Bone marrow (tissue), 2 donors: Measurements from ENCODE around the gene FMN1.

Source experiments
- DNase-seq, 2 donors: peaks; one replicate each; lab custom pipeline; 2025; lab: John Stamatoyannopoulos, UW

FMN1 gene

GRCh38 chr15:32765236-32765635, 429.3 kb downstream of the FMN1 start:
- no peak for DNase-seq

GRCh38 chr15:32763295-32763694, 431.2 kb downstream of the FMN1 start:
- no peak for DNase-seq

GRCh38 chr15:32757426-32757825, 437.1 kb downstream of the FMN1 start:
- DNase-seq: no peak

- no peak for DNase-seq
Measured at GRCh38 chr15:32750979-32751378, 443.5 kb downstream of the FMN1 start.

- DNase-seq: no peak
Measured at GRCh38 chr15:32747921-32748342, 446.6 kb downstream of the FMN1 start.

- DNase-seq: no peak
Measured at GRCh38 chr15:32746116-32746857, 448.2 kb downstream of the FMN1 start.

DNA sequence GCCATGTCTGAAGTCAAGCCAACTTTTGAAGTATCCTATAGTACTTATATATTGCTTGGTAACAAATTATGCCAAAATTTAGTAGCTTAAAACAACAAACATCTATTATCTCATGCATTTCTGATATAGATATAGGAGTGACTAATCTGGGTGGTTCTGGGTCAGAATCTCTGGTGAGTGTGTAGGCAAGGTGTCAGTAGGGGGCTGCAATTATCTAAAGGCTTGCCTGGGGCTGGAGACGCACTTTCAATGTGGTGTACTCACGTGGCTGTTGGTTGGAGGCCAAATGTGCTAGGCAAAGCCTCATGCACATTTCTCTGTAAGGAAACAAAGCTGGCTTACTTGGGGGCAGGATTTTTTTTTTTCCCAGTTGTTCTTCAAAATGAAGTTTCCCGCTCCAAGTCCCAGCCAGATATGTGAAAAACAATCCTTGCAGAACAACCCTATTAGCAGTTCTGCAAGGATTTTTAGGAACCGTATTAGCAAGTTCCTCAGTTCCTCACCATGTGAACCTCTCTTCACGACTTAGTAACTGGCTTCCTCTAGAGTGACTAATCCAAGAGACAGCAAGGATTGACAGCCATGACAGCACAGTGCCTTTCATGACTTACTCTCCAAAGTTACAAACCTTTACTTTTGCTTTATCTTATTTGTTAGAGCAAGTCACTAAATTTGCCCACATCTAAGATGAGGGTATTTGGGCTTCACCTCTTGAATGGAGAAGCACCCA, 450.9 kb downstream of the FMN1 start:
- no peak for DNase-seq

GRCh38 chr15:32739522-32740063, 454.9 kb downstream of the FMN1 start:
- DNase-seq: no peak

DNA sequence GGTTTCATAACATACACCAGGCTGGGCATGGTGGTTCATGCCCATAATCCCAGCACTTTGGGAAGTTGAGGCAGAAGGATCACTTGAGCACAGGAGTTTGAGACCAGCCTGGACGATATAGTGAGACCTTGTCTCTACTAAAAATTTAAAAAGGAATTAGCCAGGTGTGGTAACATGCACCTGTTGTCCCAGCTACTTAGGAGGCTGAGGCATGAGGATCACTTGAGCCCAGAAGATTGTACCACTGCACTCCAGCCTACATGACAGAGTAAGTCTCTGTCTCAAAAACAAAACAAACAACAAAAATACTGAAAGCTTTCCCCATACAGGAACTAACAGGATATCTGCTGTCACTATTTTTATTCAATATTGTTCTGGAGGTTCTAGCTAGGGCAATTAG, 455.8 kb downstream of the FMN1 start:
- DNase-seq: no peak

DNA sequence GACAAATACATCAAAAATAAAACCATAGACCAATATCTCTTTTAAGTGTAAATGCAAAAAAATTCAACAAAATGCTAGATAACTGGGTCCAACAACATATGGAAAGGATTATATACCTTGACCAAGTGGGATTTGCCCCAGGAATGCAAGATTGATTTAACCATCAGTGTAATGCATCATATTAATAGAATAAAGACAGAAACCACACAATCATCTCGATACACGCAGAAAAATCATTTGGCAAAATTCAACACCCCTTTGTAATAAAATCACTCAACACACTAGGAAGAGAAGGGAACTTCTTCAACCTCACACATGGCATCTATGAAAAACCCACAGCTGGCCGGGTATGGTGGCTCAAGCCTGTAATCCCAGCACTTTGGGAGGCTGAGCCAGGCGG, 457.2 kb downstream of the FMN1 start:
- no peak for DNase-seq

- DNase-seq: no peak
Measured at GRCh38 chr15:32736701-32737061, 457.8 kb downstream of the FMN1 start.

DNA sequence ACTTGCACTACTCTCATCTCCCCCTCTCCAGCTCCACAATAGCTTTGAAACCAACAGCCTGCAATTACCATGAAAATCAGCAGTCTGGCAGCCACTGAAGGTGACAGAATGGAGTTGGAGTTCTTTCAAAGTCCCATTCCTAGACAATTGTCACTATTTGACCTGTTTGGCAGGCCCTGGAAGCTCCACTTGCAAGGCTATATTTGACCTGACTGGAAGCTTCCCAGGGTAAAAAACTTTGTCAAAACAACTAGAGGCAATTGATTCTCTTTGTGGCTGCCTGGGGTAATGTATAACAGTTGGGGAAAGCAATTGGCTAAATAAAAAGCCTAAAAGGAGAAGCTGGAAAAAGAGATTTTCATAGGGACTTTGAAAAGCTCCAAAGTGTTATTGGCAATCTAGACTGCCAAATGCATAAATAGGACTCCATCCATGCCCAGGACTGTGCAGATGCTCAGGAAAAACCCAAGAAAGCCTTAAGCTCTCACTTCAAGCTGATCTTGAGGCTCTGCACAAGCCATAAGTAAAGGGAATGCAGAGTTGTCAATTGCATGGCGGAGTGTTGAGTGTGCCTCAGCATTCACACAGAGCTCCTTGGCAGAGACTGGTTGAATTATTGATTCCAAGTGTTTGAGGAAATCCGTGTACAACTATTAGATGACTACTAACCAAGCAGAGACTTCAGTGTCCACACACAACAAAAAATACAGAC, 458.4 kb downstream of the FMN1 start:
- no peak for DNase-seq

GRCh38 chr15:32733281-32733680, 461.2 kb downstream of the FMN1 start:
- DNase-seq: no peak

- DNase-seq: no peak
Measured at GRCh38 chr15:32732574-32733157, 461.8 kb downstream of the FMN1 start.

DNA sequence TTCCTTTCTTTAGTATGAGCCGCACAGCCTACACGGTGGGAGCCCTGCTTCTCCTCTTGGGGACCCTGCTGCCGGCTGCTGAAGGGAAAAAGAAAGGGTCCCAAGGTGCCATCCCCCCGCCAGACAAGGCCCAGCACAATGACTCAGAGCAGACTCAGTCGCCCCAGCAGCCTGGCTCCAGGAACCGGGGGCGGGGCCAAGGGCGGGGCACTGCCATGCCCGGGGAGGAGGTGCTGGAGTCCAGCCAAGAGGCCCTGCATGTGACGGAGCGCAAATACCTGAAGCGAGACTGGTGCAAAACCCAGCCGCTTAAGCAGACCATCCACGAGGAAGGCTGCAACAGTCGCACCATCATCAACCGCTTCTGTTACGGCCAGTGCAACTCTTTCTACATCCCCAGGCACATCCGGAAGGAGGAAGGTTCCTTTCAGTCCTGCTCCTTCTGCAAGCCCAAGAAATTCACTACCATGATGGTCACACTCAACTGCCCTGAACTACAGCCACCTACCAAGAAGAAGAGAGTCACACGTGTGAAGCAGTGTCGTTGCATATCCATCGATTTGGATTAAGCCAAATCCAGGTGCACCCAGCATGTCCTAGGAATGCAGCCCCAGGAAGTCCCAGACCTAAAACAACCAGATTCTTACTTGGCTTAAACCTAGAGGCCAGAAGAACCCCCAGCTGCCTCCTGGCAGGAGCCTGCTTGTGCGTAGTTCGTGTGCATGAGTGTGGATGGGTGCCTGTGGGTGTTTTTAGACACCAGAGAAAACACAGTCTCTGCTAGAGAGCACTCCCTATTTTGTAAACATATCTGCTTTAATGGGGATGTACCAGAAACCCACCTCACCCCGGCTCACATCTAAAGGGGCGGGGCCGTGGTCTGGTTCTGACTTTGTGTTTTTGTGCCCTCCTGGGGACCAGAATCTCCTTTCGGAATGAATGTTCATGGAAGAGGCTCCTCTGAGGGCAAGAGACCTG, 463.5 kb downstream of the FMN1 start:
- no peak for DNase-seq

DNA sequence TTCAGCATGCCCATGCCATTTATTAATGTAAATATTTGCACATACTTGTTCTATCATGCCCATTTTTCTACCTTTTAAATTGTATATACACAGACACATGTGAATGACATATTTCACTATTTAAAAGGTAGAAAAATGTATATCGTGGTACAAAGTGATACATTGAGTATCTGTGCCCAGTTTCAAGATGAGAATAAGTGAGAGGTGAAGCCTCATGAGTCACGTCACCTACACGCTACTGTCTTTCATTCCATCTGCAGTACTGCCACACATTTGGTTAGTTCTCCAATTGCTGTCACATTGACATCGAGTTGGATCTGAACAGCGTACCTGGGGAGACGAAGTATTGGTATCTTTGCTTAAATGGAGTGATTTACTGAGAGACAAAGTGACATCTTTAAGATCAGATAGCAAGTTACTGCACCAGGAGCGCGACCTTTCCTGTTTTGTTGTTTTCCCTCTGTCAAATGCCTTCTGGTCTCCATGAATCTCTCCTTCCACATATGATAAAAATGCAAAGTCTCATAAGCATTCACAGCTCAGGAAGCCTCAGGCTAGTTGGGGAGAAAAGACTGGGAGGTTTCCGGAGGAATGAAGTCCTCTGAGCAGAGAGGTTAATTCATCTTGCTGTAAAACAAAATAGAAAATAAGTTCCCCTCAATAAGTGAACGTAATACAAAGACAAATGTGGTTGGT, 464.7 kb downstream of the FMN1 start:
- no peak for DNase-seq

GRCh38 chr15:32723171-32723948, 471.2 kb downstream of the FMN1 start:
- no peak for DNase-seq

- DNase-seq: no peak
Measured at GRCh38 chr15:32722136-32722535, 472.4 kb downstream of the FMN1 start.

GRCh38 chr15:32721596-32721995, 472.9 kb downstream of the FMN1 start:
- no peak for DNase-seq
